HL-60 (cell line): Measurements from ENCODE around the gene TTC13.

Experiments
- DNase-seq, 2 experiments: peaks; one replicate each; pipeline ENCODE4 v3.0.0-alpha.2; 2010 to 2020; ENCODE audit warnings: low read depth in 1 of 2, low spot score in 1 of 2
- H3K27ac ChIP-seq: fragments of 250-450 bp; sonication (Bioruptor Pico); replicated peaks from 2 replicates; pipeline ENCODE4 v1.5.1; 2020; ENCODE audit warnings: mild to moderate bottlenecking, moderate library complexity
- H3K27me3 ChIP-seq: fragments of 250-450 bp; sonication (Bioruptor Pico); 2 replicates; pipeline ENCODE4 v1.5.1; 2021; ENCODE audit warnings: mild to moderate bottlenecking, moderate library complexity; ENCODE audit not compliant: insufficient read depth, poor library complexity, severe bottlenecking
- H3K4me3 ChIP-seq: replicated peaks from 2 replicates; pipeline ENCODE4 v1.5.1; 2011; ENCODE audit warnings: mild to moderate bottlenecking, control low read depth, low read length; ENCODE audit not compliant: insufficient read depth
- GABPA ChIP-seq: IDR thresholded peaks from 2 replicates; pipeline ENCODE4 v1.6.1; 2012; ENCODE audit warnings: low read depth
- POLR2AphosphoS5 ChIP-seq: IDR thresholded peaks from 2 replicates; pipeline ENCODE4 v1.6.1; 2012; ENCODE audit warnings: low read depth
- SPI1 ChIP-seq: IDR thresholded peaks from 2 replicates; pipeline ENCODE4 v1.6.1; 2012; ENCODE audit warnings: low read depth, mild to moderate bottlenecking, borderline replicate concordance
- TF ChIP-seq, protein P1 (sequence below): IDR thresholded peaks from one replicate; pipeline ENCODE4 v1.5.1; 2011; ENCODE audit warnings: low read length, control low read depth, inconsistent platforms; ENCODE audit not compliant: insufficient read depth
- TF ChIP-seq, protein P2 (sequence below): IDR thresholded peaks from 2 replicates; pipeline ENCODE4 v1.6.1; 2012; ENCODE audit warnings: low read depth; ENCODE audit not compliant: insufficient replicate concordance

The TTC13 gene

DNA sequence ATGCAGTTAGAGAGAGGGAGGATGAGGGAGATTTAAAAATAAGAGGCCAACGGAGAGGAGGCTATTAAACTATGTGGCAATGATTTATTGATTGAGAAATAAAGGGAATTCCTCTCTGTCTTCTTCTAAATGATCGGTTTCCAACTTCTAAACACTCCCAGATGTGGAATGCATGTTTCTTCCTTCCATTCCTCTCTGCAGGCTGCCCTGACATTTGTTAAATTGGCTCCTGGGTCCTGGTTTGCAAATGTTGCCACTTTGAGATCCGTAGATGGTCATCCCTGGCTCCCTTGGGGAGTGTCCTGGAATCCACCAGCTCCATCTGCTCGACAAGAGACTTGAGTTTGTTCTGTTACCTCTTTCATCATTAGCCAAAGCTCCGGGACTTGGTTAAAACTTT is 100.1 kb downstream of the TTC13 start:
- Histone ChIP-seq H3K4me3 (no peak overlapping the region), H3K27ac (no peak overlapping the region), H3K27me3 (peaks cover 26% of the 10 kb centered on the region)
- TF ChIP-seq, protein P1, sequence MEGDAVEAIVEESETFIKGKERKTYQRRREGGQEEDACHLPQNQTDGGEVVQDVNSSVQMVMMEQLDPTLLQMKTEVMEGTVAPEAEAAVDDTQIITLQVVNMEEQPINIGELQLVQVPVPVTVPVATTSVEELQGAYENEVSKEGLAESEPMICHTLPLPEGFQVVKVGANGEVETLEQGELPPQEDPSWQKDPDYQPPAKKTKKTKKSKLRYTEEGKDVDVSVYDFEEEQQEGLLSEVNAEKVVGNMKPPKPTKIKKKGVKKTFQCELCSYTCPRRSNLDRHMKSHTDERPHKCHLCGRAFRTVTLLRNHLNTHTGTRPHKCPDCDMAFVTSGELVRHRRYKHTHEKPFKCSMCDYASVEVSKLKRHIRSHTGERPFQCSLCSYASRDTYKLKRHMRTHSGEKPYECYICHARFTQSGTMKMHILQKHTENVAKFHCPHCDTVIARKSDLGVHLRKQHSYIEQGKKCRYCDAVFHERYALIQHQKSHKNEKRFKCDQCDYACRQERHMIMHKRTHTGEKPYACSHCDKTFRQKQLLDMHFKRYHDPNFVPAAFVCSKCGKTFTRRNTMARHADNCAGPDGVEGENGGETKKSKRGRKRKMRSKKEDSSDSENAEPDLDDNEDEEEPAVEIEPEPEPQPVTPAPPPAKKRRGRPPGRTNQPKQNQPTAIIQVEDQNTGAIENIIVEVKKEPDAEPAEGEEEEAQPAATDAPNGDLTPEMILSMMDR: no peak
- TF ChIP-seq POLR2AphosphoS5 (no peak), GABPA (no peak), SPI1 (no peak)
- TF ChIP-seq, protein P2, sequence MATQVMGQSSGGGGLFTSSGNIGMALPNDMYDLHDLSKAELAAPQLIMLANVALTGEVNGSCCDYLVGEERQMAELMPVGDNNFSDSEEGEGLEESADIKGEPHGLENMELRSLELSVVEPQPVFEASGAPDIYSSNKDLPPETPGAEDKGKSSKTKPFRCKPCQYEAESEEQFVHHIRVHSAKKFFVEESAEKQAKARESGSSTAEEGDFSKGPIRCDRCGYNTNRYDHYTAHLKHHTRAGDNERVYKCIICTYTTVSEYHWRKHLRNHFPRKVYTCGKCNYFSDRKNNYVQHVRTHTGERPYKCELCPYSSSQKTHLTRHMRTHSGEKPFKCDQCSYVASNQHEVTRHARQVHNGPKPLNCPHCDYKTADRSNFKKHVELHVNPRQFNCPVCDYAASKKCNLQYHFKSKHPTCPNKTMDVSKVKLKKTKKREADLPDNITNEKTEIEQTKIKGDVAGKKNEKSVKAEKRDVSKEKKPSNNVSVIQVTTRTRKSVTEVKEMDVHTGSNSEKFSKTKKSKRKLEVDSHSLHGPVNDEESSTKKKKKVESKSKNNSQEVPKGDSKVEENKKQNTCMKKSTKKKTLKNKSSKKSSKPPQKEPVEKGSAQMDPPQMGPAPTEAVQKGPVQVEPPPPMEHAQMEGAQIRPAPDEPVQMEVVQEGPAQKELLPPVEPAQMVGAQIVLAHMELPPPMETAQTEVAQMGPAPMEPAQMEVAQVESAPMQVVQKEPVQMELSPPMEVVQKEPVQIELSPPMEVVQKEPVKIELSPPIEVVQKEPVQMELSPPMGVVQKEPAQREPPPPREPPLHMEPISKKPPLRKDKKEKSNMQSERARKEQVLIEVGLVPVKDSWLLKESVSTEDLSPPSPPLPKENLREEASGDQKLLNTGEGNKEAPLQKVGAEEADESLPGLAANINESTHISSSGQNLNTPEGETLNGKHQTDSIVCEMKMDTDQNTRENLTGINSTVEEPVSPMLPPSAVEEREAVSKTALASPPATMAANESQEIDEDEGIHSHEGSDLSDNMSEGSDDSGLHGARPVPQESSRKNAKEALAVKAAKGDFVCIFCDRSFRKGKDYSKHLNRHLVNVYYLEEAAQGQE: no peak
- DNase-seq: no peak

DNA sequence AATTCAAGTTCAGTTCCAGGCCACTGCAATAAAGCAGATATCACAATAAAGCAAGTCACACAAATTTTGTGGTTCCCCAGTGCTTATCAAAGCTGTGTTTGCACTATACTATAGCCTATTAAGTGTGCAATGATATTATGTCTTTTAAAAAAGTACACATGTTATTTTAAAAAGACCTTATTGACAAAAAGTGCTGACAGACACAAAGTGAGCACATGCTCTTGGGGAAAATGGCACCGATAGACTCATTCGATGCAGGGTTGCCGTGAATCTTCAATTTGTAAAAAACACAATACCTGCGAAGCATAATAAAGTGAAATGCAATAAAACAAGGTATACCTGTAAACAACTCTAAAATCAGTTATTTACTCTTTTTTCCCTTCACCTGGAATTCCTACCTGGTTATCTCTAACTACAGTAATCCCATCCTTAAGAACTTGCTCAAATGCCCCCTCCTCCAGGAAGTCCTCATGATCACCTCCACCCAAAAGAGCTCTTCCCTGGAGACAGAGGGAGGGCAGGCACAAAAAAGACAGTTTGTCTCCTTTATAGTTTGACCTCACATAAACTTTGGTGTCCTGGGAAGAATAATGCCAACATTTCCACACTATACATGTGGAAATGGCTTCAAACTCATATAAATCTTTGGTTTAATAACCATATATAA is 100.6 kb downstream of the TTC13 start:
- H3K27me3 ChIP-seq: peaks cover 26% of the 10 kb centered on the region
- DNase-seq: no peak
- TF ChIP-seq POLR2AphosphoS5 (no peak), SPI1 (no peak), GABPA (no peak)
- TF ChIP-seq, protein P2: no peak
- H3K27ac ChIP-seq: no peak overlapping the region
- no peak overlapping the region for H3K4me3 ChIP-seq

DNA sequence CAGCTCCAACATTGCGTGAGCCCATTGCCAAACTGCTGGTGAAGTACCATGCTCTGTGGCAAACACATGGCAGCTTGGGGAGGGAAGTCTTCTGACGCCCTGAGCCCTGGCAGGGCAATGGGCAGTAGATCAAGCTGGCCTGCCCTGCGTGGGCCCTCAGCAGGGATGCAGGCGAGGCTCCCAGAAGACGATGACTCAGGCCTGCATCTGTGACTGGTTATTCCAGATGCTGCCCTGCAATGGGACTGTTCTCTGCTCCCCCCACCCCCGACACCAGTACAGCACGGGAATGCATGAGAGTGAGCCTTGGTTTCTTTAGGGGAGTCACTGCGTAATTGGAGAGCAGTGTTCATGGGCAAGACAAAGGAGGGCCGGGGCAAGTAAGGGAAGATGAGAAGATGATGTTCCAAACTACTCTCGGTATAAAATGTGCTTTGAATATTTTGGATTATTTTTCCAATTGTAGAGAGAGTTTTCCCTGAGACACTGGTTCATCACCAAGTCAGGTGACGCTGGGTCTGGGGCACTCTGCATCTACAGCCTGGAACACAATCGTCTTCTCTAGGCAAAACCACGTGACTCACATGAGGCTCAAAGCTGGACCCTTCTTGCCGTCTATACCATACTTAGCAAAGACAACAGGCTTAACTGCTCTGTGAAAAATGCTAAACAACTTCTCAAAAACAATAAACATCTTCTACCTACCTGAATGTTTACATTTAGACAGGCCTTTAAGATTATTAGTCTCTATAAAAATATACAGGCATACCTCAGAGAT is 101.3 kb downstream of the TTC13 start:
- Histone ChIP-seq H3K27me3 (peaks cover 26% of the 10 kb centered on the region), H3K4me3 (no peak overlapping the region), H3K27ac (no peak overlapping the region)
- no peak for DNase-seq
- TF ChIP-seq SPI1: no peak

DNA sequence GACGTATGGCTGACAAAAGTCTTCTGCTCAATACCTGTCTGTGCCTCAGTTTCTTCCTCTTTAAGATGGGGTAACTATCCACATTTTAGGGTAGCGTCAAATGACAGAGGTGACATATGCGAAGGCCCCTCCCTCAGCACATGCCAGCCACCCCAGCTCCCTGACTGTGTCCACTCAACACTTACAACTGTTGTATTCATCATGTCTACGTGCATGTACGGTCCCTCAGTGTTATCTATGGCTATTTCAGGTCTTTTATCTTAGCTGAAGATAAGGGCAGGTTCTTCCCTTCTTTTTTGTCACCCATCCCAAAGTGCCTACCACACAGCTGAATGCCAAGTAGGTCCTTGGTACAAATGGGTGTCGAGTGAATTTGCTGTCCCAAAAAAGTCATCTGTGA is 102.0 kb downstream of the TTC13 start:
- Histone ChIP-seq H3K27ac (no peak overlapping the region), H3K4me3 (no peak overlapping the region), H3K27me3 (peaks cover 26% of the 10 kb centered on the region)
- DNase-seq: no peak
- no peak for TF ChIP-seq POLR2AphosphoS5
- no peak for TF ChIP-seq GABPA
- no peak for TF ChIP-seq SPI1
- TF ChIP-seq, protein P1: no peak
- TF ChIP-seq, protein P2: no peak
